ENCODE results near the gene PRKCA. TPM values are rescaled to one million over a fixed set of nuclear protein-coding genes. Genes with fewer than 3 reads are reported as not detected.

Gene PRKCA
- polyA plus RNA-seq, 2 of the 4 experiments (the other 2 are of a cell fraction): 28.8 to 65.0 TPM

DNA sequence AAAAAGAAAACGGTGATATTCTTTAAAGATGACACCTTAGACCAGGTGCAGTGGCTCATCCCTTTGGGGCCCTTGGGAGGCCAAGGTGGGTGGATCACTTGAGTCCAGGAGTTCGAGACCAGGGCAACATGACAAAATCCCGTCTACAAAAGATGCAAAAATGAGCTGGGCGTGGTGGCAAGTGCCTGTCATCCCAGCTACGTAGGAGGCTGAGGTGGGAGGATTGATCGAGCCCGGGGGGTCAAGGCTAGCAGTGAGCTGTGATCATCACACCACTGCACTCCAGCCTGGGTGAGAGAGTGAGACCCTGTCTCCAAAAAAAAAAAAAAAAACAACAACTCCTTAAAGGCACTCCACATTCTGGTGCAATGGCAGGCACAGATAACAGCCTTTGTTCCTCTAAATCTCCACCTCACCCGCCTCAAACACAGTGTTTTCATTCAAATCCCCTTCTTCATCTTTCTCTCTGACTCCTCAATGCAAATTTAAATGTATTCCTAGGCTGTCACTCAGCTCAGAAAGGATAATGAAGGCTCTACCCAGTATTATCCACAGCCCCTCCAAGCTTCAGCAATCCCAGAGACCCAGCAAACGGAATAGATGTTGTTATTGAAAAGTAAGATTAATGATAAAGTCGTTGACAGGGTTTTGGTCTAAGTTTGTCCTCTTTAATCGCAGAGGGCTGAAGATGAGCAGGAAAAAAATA is 476.3 kb downstream of the PRKCA start:
- DNase-seq (ENCODE audit: low read depth in 1 of 2, low spot score in 1 of 2): no peak

DNA sequence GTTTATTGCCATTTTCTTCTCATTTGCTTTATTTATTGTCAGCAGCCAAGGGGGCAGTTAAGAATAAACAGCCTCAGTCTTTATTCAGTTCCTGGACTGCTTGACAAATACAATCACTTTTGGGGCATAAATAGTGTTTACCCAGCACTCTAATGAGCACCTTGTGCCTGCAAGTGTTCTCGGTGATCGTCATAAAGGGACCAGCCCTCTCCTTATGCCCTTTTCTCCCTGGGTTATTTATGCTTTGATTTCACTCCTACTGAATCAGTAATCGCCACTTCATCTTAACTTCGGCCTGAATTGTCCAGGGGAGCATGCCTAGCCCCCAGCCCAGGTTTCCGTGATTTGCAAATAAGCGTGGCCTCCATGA is 476.8 kb downstream of the PRKCA start:
- ChIA-PET CTCF (no interaction called here), POLR2A (no interaction called here)
- 95% methylated on average over 6 of the region's 6 CpGs for WGBS (ENCODE audit: missing lambda C conversion rate)
- no peak overlapping the region for H3K4me3 ChIP-seq
- TF ChIP-seq, protein P1, sequence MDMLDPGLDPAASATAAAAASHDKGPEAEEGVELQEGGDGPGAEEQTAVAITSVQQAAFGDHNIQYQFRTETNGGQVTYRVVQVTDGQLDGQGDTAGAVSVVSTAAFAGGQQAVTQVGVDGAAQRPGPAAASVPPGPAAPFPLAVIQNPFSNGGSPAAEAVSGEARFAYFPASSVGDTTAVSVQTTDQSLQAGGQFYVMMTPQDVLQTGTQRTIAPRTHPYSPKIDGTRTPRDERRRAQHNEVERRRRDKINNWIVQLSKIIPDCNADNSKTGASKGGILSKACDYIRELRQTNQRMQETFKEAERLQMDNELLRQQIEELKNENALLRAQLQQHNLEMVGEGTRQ (IDR thresholded peaks at IDR 0.05): no peak
- TF ChIP-seq ZSCAN20 (CRISPR knock-in tag; IDR thresholded peaks at IDR 0.05) (no peak), HOXA7 (CRISPR knock-in tag; IDR thresholded peaks at IDR 0.05) (no peak), POLR2A (IDR thresholded peaks at IDR 0.05; ENCODE audit: low read length) (no peak), EHF (CRISPR knock-in tag; IDR thresholded peaks at IDR 0.05) (no peak), JUNB (IDR thresholded peaks at IDR 0.05) (no peak), TFCP2L1 (CRISPR knock-in tag; IDR thresholded peaks at IDR 0.05) (no peak)
- TF ChIP-seq, protein P2, sequence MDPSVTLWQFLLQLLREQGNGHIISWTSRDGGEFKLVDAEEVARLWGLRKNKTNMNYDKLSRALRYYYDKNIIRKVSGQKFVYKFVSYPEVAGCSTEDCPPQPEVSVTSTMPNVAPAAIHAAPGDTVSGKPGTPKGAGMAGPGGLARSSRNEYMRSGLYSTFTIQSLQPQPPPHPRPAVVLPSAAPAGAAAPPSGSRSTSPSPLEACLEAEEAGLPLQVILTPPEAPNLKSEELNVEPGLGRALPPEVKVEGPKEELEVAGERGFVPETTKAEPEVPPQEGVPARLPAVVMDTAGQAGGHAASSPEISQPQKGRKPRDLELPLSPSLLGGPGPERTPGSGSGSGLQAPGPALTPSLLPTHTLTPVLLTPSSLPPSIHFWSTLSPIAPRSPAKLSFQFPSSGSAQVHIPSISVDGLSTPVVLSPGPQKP (IDR thresholded peaks at IDR 0.05; ENCODE audit: low read depth, low read length): no peak
- no peaks in the 10 kb centered on the region for H3K4me1 ChIP-seq
- no peaks in the 10 kb centered on the region for H3K9me3 ChIP-seq
- no peak for FAIRE-seq
- DNase-seq (ENCODE audit: low read depth in 1 of 2, low spot score in 1 of 2): no peak
- H3K27ac ChIP-seq: no peak overlapping the region
- no peak for ATAC-seq
- no peak overlapping the region for H3K4me2 ChIP-seq

More for the DNA sequence above, 476.3 kb downstream of the PRKCA start:
- H3K27ac ChIP-seq: no peak overlapping the region
- WGBS (ENCODE audit: missing lambda C conversion rate): 89% methylated on average over 11 of the region's 11 CpGs
- ChIA-PET CTCF (no interaction called here), POLR2A (no interaction called here)
- no peak for TF ChIP-seq FOSB (CRISPR knock-in tag; IDR thresholded peaks at IDR 0.05)
- TF ChIP-seq POLR2A (IDR thresholded peaks at IDR 0.05; ENCODE audit: low read length): no peak
- no peak for TF ChIP-seq NPAS2 (CRISPR knock-in tag; IDR thresholded peaks at IDR 0.05; ENCODE audit: borderline replicate concordance)
- TF ChIP-seq, protein P3, sequence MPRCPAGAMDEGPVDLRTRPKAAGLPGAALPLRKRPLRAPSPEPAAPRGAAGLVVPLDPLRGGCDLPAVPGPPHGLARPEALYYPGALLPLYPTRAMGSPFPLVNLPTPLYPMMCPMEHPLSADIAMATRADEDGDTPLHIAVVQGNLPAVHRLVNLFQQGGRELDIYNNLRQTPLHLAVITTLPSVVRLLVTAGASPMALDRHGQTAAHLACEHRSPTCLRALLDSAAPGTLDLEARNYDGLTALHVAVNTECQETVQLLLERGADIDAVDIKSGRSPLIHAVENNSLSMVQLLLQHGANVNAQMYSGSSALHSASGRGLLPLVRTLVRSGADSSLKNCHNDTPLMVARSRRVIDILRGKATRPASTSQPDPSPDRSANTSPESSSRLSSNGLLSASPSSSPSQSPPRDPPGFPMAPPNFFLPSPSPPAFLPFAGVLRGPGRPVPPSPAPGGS (IDR thresholded peaks at IDR 0.05): no peak
- TF ChIP-seq HOXB5 (CRISPR knock-in tag; IDR thresholded peaks at IDR 0.05): no peak
- no peak for TF ChIP-seq ESRRA (IDR thresholded peaks at IDR 0.05; ENCODE audit: borderline replicate concordance, low read length)
- TF ChIP-seq KDM5A (IDR thresholded peaks at IDR 0.05): no peak
- no peak for TF ChIP-seq EHF (CRISPR knock-in tag; IDR thresholded peaks at IDR 0.05)
- no peaks in the 10 kb centered on the region for H3K4me1 ChIP-seq
- ATAC-seq (no peak), FAIRE-seq (no peak)
- H3K9me3 ChIP-seq: no peaks in the 10 kb centered on the region
- no peak overlapping the region for H3K4me3 ChIP-seq
- H3K4me2 ChIP-seq: no peak overlapping the region

DNA sequence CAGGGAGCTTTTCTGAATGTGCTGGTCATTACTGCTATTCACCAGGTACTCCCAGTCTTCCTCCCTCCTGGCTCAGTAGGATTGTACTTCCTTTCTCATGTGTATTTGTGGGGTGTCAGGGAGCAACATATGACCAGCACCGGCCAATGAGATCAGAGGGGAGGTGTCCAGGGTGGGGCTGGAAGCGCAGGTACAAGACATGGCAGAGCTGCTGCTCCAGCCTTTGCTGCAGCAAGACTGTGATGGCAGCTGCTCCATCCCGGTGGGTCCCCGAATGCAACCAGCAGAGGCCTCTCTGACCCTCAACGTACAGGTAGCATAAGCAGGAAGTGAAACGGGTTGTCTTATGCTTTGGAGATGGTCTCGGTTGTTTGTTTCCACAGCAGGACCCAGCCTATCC is 478.7 kb downstream of the PRKCA start:
- no peak for DNase-seq (ENCODE audit: low read depth in 1 of 2, low spot score in 1 of 2)
- TF ChIP-seq TP53 (CRISPR knock-in tag; IDR thresholded peaks at IDR 0.05): no peak
- no peak for FAIRE-seq
- no peak overlapping the region for H3K4me2 ChIP-seq
- H3K9me3 ChIP-seq: no peaks in the 10 kb centered on the region
- no peak for ATAC-seq
- no peak overlapping the region for H3K27ac ChIP-seq
- CTCF ChIA-PET: no interaction called here
- H3K4me1 ChIP-seq: no peaks in the 10 kb centered on the region
- POLR2A ChIA-PET: no interaction called here
- no peak overlapping the region for H3K4me3 ChIP-seq
- WGBS (ENCODE audit: missing lambda C conversion rate): 92% methylated on average over 7 of the region's 7 CpGs

DNA sequence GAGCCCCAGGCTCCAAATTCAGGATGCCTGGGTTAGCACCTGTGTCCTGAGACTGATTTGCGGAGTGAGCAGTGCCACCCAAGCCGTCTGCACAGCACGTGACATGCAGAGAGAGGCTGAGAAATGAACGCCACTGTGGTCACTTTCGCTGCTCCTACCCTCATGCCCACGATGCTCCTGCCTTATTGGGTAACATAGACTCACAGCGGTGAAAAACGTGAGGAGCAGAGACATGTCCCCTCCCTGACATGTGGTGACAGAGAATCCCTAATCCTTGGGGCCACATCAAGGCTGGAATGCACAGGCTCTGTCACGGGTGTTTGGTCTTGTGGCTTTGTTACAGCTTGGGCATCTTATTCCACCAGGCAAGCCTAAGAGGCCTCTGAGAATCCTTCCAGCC is 480.4 kb downstream of the PRKCA start:
- no peak for DNase-seq (ENCODE audit: low read depth in 1 of 2, low spot score in 1 of 2)
- H3K4me2 ChIP-seq: no peak overlapping the region
- POLR2A ChIA-PET: no interaction called here
- no peak overlapping the region for H3K27ac ChIP-seq
- no peak for ATAC-seq
- CTCF ChIA-PET: interaction anchor here (0.6 to 1.9 kb wide), 3 partner anchors 14 to 114 kb away, joined by 3 to 4 read pairs (median 4); no protein-coding TSS in a partner anchor
- no peaks in the 10 kb centered on the region for H3K9me3 ChIP-seq
- whole genome bisulfite sequencing (ENCODE audit: missing lambda C conversion rate): 91% methylated on average over 9 of the region's 9 CpGs
- no peak overlapping the region for H3K4me3 ChIP-seq
- FAIRE-seq: no peak
- H3K4me1 ChIP-seq: no peaks in the 10 kb centered on the region
- TF ChIP-seq HDAC2 (IDR thresholded peaks at IDR 0.05): no peak
- TF ChIP-seq, protein P4, sequence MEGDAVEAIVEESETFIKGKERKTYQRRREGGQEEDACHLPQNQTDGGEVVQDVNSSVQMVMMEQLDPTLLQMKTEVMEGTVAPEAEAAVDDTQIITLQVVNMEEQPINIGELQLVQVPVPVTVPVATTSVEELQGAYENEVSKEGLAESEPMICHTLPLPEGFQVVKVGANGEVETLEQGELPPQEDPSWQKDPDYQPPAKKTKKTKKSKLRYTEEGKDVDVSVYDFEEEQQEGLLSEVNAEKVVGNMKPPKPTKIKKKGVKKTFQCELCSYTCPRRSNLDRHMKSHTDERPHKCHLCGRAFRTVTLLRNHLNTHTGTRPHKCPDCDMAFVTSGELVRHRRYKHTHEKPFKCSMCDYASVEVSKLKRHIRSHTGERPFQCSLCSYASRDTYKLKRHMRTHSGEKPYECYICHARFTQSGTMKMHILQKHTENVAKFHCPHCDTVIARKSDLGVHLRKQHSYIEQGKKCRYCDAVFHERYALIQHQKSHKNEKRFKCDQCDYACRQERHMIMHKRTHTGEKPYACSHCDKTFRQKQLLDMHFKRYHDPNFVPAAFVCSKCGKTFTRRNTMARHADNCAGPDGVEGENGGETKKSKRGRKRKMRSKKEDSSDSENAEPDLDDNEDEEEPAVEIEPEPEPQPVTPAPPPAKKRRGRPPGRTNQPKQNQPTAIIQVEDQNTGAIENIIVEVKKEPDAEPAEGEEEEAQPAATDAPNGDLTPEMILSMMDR (IDR thresholded peaks at IDR 0.05): no peak
- no peak for TF ChIP-seq POLR2A (IDR thresholded peaks at IDR 0.05; ENCODE audit: low read length)
- TF ChIP-seq, protein P5, sequence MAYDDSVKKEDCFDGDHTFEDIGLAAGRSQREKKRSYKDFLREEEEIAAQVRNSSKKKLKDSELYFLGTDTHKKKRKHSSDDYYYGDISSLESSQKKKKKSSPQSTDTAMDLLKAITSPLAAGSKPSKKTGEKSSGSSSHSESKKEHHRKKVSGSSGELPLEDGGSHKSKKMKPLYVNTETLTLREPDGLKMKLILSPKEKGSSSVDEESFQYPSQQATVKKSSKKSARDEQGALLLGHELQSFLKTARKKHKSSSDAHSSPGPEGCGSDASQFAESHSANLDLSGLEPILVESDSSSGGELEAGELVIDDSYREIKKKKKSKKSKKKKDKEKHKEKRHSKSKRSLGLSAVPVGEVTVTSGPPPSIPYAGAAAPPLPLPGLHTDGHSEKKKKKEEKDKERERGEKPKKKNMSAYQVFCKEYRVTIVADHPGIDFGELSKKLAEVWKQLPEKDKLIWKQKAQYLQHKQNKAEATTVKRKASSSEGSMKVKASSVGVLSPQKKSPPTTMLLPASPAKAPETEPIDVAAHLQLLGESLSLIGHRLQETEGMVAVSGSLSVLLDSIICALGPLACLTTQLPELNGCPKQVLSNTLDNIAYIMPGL (CRISPR knock-in tag; IDR thresholded peaks at IDR 0.05; ENCODE audit: borderline replicate concordance): no peak
- TF ChIP-seq TP53 (CRISPR knock-in tag; IDR thresholded peaks at IDR 0.05): no peak
- no peak for TF ChIP-seq GATA3 (IDR thresholded peaks at IDR 0.05; ENCODE audit: borderline replicate concordance)
- TF ChIP-seq MYC (IDR thresholded peaks at IDR 0.05; ENCODE audit: borderline replicate concordance, low read length): no peak
- no peak for TF ChIP-seq SMC3 (IDR thresholded peaks at IDR 0.05)
- TF ChIP-seq RFX5 (IDR thresholded peaks at IDR 0.05): no peak
- no peak for TF ChIP-seq EHMT2 (IDR thresholded peaks at IDR 0.05; ENCODE audit: low read depth)
- TF ChIP-seq ZNF302 (CRISPR knock-in tag; IDR thresholded peaks at IDR 0.05): no peak
- TF ChIP-seq POLR2AphosphoS2 (conservative IDR thresholded peaks at IDR 0.05; ENCODE audit: low read length): no peak
